Measurements from ENCODE around the gene C15orf39.
"Not testable (repeated sequence)": the region's sequence is repeated elsewhere in the genome, so short reads cannot be mapped to it uniquely, and the experiment has no call there.

Gene C15orf39

DNA sequence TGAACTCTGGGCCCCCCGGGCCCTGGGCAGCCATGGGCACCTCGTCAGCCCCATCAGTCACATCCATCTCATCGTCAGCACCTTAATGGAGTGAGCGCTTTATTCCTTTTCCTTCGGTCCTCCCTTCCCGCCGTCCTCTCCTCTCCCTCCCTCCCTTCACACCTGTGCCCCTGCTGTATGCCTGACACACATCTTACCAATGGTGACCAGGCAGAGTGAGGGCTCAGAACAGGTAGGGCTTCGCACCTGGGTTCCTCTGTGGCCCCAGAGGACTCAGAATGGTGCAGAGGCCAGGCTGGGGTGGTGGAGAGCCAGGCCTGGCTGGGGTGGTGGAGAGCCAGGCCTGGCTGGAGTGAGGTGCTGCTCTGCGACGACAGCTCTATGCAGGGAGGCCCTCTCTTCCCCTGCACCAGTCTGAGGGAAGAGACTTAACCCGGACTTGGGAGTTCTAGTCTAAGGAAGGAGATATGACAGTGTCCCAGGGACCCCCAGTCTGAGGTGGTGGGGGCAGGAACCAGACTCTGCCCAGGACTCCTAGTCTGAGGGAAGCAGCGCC, 11.6 kb downstream of the C15orf39 start:
- DNase-seq, result no peak

DNA sequence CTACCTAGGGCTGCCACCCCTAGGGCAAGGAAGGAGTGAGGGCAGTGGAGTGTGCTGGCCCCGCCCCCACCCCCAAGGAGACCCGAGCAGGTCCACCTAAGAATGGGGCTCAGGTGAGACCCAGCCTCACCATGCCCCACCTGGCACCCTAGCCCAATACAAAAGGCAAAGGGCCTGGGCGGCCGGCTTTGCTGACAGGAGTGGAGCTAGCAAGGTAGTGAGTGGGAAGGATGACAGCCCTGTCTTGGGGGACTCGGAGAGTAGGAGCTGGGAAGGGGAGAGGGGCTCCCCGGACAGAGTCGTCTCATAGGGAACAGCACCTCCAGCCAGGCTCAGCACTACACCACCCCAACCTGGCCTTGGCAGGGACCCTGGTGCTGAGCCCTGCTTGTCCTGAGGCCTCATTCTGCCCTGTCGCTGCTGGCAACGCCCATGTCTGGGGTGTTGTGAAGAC, 12.1 kb downstream of the C15orf39 start:
- no peak for DNase-seq

DNA sequence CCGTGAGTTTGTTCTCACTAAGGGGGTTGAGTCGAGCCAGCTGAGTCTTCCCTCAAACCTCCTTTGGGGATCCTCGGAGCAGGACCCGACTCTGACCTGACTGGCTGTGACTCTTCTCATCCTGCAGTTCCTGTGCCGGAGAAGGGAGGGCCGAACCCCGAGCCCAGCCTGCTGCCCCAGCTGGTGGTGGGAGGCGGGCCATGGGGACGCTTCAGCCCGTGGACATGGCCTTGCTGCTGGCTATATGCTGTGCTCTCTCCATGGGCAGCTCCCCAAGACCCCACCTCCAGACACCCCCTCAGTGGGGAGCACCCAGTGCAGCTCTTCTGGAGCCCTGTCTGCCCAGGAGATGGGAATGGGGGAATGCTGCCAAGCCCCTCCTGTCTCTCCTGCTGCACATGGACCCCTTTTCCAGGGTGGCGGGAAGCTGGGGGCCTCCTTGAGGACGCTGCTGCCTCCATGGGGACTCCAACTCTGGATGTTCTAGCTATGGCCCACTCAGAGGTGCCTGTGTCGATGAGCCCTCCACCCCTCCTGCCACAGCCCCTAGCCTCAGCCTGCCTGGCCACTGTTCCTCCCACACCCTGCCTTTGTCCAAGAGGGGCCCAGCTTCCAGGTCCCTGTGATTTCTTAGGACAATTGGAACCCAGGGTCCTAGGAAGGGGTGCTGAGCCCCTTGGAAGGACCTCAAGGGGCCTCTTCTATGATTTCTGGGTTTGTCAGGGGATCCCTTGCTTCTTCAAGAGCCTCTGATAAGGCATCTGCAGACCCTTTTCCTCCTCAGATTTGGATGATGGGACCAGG, 12.8 kb downstream of the C15orf39 start:
- DNase-seq, result no peak

DNA sequence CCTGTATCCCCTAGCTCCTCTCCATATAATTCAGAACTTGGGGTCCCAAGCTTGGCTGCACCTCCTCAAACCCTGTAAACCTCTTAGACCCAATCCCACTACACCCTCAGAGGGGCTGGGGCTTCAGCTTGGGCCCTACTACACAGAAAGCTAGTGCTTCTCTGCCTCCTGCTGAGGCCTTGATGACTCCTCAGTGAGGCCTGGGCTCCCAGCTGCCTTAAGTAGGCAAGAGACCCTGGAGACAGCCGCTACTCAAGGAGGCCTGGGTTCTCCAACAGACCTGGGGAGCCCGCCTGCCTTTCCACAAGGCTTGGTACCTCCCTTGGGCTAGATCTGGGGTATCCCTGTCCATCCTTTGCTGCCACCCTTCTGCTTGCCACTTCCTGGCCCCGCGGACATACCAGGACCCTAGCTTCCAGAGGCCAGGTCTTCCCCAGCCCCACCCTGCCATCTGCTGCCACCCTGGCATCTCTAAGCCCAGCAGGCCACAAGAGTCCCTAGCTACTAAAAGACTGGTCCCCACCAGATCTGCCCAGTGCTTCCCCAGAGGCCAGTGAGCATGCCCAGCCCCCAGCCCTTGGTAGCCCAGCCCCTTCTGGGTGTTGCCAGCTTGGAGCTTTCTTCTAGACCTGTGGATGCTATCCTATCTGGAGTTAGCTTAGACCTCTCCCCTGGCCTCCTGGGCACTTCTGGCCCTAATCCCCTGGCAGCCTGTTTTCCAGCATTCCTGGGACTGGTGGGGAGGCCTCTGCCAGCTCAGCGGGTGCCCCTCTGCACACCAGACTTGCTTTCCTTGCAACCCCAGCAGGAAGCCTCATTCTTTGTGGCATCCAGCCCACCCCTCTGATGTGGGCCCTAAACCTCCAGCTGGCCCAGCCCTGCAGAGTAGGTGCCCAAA, 13.7 kb downstream of the C15orf39 start:
- no peak for DNase-seq

DNA sequence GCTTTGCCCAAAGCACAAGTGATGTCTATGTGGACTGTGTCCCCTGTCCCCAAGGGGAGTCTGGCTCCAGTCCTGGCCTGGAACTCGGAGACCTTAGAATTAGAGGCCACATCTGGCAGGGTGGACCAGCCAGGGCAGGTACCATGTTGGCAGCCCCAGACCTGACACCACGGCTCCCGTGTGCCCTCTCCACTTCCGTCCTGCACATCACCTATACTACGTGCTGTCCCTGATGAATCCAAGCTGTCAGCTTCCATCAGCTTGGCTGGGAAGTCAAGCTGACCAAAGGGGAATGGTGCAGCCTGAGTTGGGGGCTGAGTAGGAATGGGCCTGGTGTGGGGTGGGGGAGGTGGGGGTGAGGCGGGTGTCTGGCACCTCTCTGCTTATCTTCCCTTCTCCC, 15.3 kb downstream of the C15orf39 start:
- no peak for DNase-seq

DNA sequence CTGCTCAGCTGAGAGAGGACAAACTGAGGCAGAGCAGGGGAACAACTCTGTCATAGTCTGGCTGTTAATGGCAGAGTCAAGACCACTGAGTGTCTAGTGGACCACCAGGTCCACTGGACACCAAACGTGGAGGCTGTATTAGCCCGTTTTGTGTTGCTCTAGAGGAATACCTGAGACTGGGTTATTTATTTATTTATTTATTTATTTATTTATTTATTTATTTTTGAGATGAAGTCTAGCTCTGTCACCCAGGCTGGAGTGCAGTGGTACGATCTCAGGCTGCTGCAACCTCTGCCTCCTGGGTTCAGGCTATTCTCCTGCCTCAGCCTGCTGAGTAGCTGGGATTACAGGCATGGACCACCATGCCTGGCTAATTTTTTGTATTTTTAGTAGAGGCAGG, 15.9 kb downstream of the C15orf39 start:
- DNase-seq, result not testable (repeated sequence)

DNA sequence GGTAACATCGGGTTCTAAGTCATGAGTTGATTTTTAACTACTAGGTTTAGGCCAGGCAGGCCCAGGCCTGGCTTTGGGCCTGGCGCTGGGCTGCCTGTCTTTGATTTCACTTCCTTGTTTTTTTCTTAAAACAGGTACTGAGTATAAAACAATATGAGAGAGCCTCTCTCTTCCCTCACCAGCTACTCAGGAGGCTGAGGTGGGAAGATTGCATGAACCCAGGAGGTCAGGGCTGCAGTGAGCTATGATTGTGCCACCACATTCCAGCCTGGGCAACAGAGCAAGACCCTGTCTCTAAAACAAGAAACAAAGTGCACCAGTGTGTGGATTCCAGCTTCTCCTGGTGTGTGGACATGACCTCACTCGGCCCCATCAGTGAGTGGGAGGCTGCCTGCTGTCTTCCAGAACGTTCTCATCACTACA, 17.8 kb downstream of the C15orf39 start:
- DNase-seq, result not testable (repeated sequence)

DNA sequence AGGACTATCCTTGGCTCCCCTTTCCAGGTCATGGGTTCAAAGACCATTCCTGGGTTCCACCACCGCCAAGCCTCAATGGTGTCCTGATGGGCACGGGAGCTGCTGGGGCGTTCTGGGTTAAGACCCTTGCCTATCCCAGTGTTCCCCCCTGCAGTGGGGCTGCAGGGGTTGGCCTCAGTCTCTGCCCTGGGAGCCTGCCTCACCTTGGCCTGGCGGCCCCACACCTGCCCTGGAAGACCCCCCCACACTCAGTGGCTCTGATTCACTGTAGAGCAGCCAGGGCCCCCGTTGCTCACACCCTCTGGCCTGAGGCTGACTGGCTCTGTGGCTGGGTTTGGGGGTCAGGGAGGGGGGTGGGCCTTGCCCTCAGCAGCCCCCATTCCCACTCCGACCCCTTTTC, 22.0 kb downstream of the C15orf39 start:
- no peak for DNase-seq

DNA sequence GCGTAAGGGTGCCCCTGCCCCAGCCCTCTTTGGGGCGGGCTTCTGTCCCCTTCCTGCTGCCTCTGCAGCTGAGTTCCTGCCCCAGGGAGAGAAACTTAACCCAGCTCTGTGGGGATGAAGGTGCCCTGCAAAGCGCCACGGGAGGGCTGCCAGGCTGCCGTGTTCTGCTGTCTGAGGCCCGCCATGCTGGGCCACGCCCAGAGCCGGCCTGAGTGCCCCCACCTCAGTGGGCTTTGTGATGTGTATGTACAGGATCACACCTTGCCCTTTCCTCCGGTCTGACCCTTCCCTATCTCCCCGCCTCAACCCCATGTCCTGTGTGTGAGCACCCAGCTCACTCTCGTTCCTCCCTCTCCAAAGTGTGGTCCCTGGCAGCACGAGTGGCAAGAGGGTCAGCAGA, 22.6 kb downstream of the C15orf39 start:
- no peak for DNase-seq

DNA sequence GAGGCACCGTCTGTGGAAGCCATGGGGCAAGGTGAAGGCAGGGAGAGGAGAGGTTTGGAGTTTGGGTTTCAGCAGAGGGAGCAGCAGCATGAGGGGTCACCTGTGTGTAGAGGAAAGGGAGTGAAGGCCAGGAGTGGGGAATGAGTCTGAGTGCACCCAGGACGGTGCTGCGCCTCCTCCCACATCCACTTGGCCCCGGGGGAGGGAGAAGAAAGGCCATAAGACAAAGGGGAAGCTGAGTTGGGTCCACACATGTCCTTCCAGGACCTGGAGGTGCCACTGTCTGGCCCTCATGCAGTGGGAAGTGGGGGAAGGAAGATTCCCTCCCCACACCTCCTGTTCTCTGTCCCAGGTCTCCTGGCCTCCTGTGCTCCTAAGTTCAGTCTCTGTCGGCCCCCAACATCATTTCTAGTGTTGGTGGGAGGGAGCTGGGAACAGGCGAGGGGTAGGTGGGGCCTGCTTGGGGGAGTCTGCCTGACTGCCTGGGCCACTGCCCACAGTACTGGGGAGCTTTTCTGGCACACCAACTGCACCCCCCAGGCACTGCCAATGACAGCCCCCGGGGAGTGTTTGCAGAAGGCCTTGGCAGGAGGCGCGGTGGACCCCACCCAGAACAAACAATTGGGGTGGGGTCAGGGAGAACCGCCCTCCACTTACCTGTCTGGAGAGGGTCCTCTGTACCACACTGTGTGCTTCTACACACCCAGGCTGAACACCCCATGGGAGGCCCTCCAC, 23.6 kb downstream of the C15orf39 start:
- DNase-seq, result not testable (repeated sequence)

DNA sequence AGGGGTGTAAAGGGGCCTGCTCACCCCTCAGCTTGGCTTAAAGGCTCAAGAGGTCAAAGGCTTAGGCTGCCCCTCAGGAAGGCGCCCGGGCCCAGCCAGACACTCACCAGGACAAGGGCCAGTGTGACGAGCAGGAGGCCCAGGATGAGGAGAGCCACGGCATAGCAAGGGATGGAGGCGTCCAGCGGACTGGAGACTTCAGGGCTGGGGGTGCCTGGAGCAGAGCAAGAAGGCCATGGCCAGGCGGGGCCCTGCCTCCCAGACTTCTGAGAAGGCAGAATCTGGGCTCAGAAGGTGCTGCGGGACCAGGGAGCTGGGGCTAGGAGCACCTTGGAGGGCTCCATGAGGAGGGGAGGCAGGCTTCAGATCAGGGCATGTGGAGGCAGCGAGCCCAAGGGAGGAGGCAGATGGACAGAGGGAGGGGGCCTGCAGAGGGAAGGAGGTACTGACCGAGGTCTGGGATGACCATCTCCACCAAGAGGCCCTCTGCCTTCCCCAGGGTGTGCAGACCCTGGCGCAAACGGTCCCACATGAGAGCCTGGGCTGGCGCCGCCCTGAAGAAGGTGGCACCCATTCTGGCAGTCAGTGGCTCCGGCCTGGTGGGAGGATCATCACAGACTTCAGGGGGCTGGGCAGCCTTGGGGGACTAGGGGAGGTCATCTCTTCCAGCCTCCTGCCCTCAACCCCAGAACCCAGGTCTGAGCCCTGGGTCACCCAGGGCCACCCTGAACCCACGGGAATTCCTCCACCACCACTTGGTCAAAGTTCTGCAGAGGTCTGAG, 24.5 kb downstream of the C15orf39 start:
- no peak for DNase-seq

DNA sequence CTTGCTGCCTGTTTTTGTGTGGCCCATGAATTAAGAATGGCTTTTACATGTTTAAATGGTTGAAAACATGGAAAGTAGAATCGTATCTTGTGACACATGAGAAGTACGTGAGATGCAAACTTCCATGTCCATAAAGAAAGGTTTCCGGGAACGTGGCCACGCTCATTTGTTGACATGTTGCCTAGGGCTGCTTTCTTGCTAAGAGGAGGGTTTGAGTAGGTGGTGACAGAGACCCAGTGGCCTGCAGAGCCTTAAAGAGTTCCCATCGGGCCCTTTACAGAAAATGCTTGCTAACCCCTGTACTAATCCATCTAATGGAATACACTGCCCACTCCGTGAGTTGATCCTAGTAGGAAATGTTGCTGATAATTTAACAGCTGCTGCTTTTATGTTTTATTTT, 25.4 kb downstream of the C15orf39 start:
- not testable (repeated sequence) for DNase-seq

DNA sequence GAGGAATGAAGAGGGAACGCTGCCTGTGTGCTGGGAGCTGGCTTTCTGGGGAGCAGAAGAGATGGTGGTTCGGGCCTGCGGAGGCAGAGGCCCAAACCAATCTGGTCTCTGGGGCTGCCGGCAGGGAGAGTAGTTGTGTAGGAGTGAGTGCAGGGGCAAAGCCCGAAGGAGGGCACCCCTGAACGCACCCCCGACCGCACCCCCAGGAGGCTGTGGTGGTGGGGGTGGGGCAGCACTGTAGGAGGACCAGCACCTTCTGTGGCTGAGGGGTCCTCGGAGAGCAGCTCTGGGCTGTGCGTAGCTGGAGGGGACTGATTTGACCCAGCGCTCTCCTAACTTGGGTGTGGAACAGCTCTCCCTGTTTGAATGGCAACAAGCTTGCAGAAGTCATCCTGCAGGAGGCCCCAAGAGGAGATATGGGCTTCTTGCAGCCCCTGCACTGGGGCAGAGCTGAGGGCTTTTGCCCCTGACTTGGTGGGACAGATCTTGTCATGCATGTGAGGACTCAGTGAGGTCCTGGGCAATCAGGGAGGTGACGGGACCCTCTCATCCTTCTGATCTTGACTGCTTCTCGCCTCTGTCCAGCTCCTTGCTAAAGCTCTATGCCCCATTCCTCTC, 26.1 kb downstream of the C15orf39 start:
- no peak for DNase-seq

DNA sequence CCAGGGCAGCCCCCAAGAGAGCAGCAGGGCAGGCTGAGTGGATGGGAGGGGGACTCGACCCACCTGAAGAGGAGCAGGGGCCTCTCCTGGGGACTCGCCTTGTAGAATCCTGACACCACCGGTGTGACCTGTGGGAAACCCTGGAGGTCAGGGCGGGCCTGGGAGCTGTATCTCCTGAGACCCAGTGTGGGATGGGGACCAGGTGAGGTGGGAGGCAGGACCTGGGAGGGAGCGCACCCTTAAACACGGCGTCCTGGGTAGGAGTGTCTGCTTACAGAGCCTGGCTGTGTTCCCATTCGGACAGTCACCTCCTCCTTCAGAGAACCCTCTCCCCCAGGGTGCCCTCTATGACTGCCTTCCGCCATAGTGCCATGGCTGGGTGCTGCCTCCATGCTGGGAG, 27.1 kb downstream of the C15orf39 start:
- no peak for DNase-seq

DNA sequence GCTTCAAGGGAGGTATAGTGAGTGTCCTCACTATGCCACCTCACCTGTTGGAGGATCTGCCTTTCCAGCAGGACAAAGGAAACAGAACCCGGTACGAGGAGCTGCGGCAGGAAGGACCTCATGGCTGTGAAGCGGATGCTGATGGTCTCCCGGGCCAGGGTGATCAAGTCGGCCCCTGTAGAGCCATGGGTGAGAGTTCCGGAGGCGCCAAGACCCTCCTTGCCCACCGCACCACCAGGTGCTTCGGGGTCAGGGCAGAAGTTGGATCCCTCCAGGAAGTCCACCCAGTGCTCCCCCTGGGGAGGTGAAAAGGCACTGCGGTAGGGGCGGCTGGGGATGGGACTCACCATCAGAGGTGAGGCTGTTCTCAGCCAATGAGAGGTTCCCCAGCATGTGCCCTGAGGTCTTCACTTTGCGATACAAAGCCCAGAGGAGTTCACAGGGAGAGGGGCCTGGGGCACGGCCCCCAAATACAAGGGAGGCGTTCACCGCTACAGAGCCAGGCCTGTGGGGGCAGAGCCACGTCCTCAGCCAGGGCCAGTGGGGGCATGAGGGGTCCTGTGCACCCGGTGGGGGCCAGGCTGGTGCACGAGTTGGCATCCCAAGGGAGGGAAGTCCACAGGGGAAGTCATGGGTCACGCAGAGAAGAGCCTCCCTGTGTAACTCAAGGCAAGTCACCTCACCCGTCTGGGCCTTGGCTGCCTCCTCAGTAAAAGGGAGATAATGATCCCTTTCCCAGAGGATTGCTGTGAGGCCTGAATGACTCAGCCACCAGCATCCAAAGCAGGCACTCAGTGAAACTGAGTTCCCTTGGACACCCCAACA, 27.7 kb downstream of the C15orf39 start:
- no peak for DNase-seq

DNA sequence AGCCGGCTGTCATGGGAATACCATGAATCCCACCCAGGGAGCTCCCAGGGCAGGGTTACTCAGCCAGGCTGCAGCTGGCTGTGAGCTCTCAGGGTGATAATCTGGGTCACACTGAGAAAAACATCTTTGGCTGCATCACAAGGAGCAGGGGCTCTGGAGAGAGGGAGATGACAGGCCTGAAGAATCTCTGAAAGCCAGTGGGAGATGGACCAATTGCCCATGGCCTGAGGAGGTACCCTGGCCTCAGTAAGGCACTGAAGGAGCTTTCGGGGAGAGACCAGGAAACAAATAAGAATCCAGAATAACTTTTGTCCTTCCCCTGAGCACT, 28.3 kb downstream of the C15orf39 start:
- DNase-seq, result no peak

DNA sequence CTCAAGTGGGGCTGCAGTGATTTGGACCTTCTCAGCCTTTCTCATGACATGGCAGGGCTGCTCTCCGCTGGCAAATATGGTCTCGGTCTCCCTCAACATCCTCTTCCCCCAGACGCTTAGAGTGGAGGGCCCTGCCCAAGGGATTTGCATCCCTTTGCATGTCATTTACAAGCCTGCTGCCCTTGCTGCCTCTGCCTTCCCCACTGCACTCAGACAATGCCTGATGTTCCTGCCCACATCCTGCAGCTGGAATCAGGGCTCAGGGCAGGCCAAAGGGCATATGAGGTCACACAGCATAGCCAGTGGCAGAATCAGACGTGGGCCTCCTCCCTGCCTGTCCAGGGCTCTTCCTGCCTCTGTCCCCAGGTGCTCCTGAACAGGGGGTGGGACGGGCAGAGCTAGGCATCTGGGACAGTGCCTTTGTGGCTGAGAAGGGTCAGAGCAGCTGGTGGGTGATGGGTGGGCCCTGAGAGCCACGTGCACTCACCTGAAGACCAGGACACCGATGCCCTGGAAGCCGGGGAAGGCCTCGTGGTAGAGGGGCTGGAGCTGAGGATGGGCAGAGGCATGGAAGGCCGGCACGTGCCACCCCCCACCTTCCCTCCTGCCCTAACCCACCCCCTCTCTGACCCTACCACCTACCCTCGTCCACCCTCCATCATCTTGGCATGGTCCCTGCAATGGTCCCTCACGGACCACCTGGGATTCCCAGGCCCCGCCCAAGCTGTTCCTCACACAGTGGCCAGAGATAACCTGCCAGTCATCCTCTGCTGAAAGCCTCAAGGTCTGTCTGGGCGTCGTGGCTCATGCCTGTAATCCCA, 29.1 kb downstream of the C15orf39 start:
- DNase-seq, result no peak

DNA sequence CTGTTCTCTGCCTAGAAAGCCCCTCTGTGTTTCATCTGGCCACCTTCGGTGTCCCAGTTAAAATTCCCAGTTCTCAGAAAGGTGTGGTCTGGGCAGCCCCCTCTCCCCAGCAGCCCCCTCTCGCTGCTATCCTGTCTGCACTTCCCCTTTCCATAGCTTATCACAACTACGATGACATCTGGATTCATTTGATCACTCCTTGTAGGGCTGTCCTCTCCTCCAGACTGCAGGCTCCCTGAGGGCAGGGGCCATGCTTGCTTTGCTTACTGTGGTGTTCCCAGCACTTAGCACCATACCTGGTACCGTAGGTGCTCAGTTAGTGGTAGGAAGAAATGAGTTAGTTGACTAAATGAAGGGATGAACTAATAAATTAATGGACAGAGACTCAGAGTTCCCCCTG, 30.2 kb downstream of the C15orf39 start:
- no peak for DNase-seq

DNA sequence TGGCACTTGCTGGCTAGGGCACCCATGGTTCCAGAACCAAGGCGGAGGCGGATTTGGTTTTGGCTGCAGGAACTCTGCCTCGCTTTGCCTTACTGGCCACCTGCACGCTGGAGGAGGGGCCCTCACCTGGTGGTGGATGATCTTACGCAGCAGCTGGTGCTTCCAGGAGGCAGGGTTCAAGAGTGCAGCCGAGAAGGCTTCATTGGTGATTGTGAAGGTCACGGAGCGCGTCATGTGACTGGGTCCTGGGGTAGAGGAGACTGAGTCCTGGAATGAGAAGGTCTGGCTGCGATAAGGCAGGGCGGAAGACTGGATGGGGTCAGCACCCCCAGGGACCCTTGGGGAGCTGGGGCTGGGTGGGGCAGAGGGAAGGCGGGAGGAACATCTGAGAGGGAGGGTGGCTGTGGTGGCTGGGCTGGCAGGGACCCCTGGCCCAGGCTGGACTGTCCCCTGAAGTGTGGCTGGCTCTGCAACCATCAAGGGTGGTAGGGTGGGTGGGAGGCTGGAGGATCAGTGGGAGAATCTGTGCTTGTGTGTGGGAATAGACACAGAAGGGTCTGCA, 30.7 kb downstream of the C15orf39 start:
- DNase-seq, result no peak

Data from AML-193 (cell line).